Measurements from ENCODE around the gene RNF224.

GRCh38 chr9:137230705-137231371 lies 3.5 kb downstream of the RNF224 start, which contains the start of gene SLC34A3:
- no peak for TF ChIP-seq SUZ12 (IDR thresholded peaks at IDR 0.05; ENCODE audit: extremely low read depth, insufficient read depth, insufficient read length)
- TF ChIP-seq ZNF274 (IDR thresholded peaks at IDR 0.05; ENCODE audit: low read depth, low read length), result no peak
- no peak for TF ChIP-seq YY1 (IDR thresholded peaks at IDR 0.05; ENCODE audit: insufficient read depth, insufficient read length)

All from NT2/D1 (cell line).